Right lobe of liver (tissue), 4 donors: ENCODE results near the gene F10.

ENCODE experiments used
- POLR2A ChIP-seq: fragments of 450-650 bp; IDR thresholded peaks from one replicate; pipeline ENCODE4 v1.6.1; 2017; ENCODE audit warnings: antibody characterized with exemption, mild to moderate bottlenecking
- TF ChIP-seq, protein P1 (sequence below), 4 donors: fragments of 200-600 bp in 3 of 4; fragments of 450-650 bp in 1 of 4; IDR thresholded peaks; one replicate each; pipeline versions ENCODE4 v1.5.1 to v1.8.0; 2016 to 2022; ENCODE audit warnings: antibody characterized with exemption in 4 of 4, mild to moderate bottlenecking in 2 of 4
- donor health status: DM: no; HTN: no; CAD: no.
- donor health status: DM: no; HTN: no; CAD: no.
- donor health status: DM: no; HTN: yes; CAD: no.

DNA sequence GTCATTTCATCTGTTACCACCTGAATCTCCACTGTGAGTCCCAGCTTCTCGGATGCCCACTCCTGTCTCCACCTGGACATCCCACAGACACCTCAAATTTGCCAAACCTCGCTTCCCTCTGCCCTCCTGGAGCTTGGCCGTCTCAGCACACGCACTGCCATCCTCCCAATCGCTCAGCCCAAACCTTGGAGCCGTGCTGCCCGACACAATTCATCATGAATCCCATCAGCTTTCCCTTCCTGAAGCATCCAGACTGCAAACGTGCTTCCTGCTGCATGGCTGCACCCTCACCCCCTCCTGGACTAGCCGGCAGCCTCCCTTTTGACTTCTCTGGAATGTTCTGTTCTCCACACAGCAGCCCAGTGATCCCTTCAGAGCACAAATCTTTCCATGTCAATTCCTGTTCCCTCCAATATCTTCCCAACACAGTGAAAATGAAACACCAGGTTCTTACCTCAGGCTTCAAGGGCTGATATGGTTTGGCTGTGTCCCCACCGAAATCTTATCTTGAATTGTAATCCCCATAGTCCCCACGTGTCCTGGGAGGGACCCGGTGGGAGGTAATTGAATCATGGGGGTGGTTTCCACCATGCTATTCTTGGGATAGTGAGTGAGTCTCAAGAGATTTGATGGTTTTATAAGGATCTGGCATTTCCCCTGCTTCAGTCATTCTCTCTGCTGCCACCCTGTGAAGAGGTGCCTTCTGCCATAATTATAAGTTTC, 34.8 kb downstream of the F10 start:
- TF ChIP-seq, protein P1, sequence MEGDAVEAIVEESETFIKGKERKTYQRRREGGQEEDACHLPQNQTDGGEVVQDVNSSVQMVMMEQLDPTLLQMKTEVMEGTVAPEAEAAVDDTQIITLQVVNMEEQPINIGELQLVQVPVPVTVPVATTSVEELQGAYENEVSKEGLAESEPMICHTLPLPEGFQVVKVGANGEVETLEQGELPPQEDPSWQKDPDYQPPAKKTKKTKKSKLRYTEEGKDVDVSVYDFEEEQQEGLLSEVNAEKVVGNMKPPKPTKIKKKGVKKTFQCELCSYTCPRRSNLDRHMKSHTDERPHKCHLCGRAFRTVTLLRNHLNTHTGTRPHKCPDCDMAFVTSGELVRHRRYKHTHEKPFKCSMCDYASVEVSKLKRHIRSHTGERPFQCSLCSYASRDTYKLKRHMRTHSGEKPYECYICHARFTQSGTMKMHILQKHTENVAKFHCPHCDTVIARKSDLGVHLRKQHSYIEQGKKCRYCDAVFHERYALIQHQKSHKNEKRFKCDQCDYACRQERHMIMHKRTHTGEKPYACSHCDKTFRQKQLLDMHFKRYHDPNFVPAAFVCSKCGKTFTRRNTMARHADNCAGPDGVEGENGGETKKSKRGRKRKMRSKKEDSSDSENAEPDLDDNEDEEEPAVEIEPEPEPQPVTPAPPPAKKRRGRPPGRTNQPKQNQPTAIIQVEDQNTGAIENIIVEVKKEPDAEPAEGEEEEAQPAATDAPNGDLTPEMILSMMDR (IDR thresholded peaks at IDR 0.05) = no peak
- no peak for TF ChIP-seq POLR2A
